Measurements from ENCODE around the gene CALHM1.

Gene CALHM1

GRCh38 chr10:103451091-103451813, 7.4 kb downstream of the CALHM1 start:
- Histone ChIP-seq H2BK15ac (ENCODE audit: low read depth, poor library complexity, severe bottlenecking) (peak overlapping the region; percentile 78), H3K4me1 (ENCODE audit: control insufficient read depth, insufficient read depth, low read depth, low read length) (peaks cover 16% of the 10 kb centered on the region), H3K36me3 (ENCODE audit: control insufficient read depth in 1 of 2, insufficient read depth in 2 of 2, low read depth in 1 of 2, low read length in 2 of 2) (peaks cover 30 to 36% of the 10 kb centered on the region in 2 experiments), H2AFZ (ENCODE audit: low read depth, low read length) (no peak overlapping the region), H3K4ac (ENCODE audit: low read depth in 1 of 2, low read length in 2 of 2) (peak overlapping the region in 1 of 2 experiments; percentile 24), H3K4me3 (ENCODE audit: insufficient read depth in 1 of 2, low read depth in 1 of 2, low read length in 2 of 2) (peak overlapping the region; percentile 46 to 98), H3K9ac (ENCODE audit: low read length) (peak overlapping the region; percentile 95), H4K91ac (ENCODE audit: low read length) (peak overlapping the region; percentile 94), H3K27me3 (ENCODE audit: control insufficient read depth in 1 of 2, insufficient read depth in 1 of 2, low read length in 2 of 2) (no peaks in the 10 kb centered on the region), H2BK120ac (ENCODE audit: low read depth, low read length) (no peak overlapping the region), H4K8ac (ENCODE audit: low read length) (peak overlapping the region; percentile 83), H2BK12ac (ENCODE audit: low read length in 2 of 2) (peak overlapping the region; percentile 7 to 57), H3K9me3 (ENCODE audit: control insufficient read depth, low read length) (no peaks in the 10 kb centered on the region), H3K79me1 (replicated peaks; ENCODE audit: low read length, poor library complexity, severe bottlenecking) (peaks cover 7% of the 10 kb centered on the region), H2BK5ac (ENCODE audit: low read depth, low read length, poor library complexity, severe bottlenecking) (no peak overlapping the region), H3K23ac (ENCODE audit: low read length in 2 of 2) (no peak overlapping the region), H2AK5ac (ENCODE audit: low read length, severe bottlenecking) (no peak overlapping the region), H3K14ac (ENCODE audit: low read length in 2 of 2) (no peak overlapping the region), H3K4me2 (ENCODE audit: low read length, poor library complexity, severe bottlenecking) (peak overlapping the region; percentile 71), H3K27ac (ENCODE audit: low read length, poor library complexity, severe bottlenecking) (no peak overlapping the region), H3K18ac (ENCODE audit: low read depth in 1 of 2, low read length in 2 of 2) (peak overlapping the region; percentile 29 to 74)
- WGBS = 63% methylated on average over 13 of the region's 14 CpGs
- DNase-seq = no peak

DNA sequence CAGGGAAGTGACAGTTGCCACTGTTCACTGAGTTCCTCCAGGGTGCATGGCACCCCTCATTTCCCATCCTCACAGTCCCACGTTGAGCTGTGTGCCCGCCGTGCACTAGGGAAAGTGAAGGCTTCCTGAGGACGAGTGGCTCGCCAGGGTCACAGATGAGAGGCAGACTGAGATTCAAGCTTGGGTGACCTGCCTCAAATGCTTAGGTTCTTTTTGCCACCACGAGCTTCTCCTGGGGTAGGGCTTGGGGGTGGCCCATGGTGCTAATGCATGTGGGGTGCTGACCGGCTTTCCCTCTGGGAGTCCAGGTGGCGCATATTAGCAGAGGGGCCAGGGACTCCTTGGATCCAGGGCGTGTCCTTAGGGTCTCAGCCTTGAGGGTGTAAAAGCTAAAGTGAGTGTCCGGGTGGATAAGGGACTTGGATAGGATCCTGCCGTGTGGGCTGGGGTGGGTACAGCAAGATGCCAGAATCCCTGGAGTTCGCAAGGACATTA, 8.5 kb downstream of the CALHM1 start:
- H2AK5ac ChIP-seq (ENCODE audit: low read length, severe bottlenecking) = no peak overlapping the region
- H3K4ac ChIP-seq (ENCODE audit: low read depth in 1 of 2, low read length in 2 of 2) = no peak overlapping the region
- peaks cover 39 to 44% of the 10 kb centered on the region in 2 experiments for H3K36me3 ChIP-seq (ENCODE audit: control insufficient read depth in 1 of 2, insufficient read depth in 2 of 2, low read depth in 1 of 2, low read length in 2 of 2)
- H4K91ac ChIP-seq (ENCODE audit: low read length) = peak overlapping the region; percentile 53
- H2AFZ ChIP-seq (ENCODE audit: low read depth, low read length) = no peak overlapping the region
- WGBS = 98% methylated on average over 12 of the region's 12 CpGs
- no peak overlapping the region for H3K27ac ChIP-seq (ENCODE audit: low read length, poor library complexity, severe bottlenecking)
- no peak overlapping the region for H2BK5ac ChIP-seq (ENCODE audit: low read depth, low read length, poor library complexity, severe bottlenecking)
- peaks cover 16% of the 10 kb centered on the region for H3K4me1 ChIP-seq (ENCODE audit: control insufficient read depth, insufficient read depth, low read depth, low read length)
- no peak overlapping the region for H4K8ac ChIP-seq (ENCODE audit: low read length)
- no peaks in the 10 kb centered on the region for H3K9me3 ChIP-seq (ENCODE audit: control insufficient read depth, low read length)
- H2BK120ac ChIP-seq (ENCODE audit: low read depth, low read length) = no peak overlapping the region
- H2BK15ac ChIP-seq (ENCODE audit: low read depth, poor library complexity, severe bottlenecking) = no peak overlapping the region
- H3K9ac ChIP-seq (ENCODE audit: low read length) = peak overlapping the region; percentile 95
- no peak overlapping the region for H3K23ac ChIP-seq (ENCODE audit: low read length in 2 of 2)
- no peak for DNase-seq
- H3K4me2 ChIP-seq (ENCODE audit: low read length, poor library complexity, severe bottlenecking) = no peak overlapping the region
- no peak overlapping the region for H3K18ac ChIP-seq (ENCODE audit: low read depth in 1 of 2, low read length in 2 of 2)
- peak overlapping the region in 1 of 2 experiments; percentile 98 for H3K4me3 ChIP-seq (ENCODE audit: insufficient read depth in 1 of 2, low read depth in 1 of 2, low read length in 2 of 2)
- peaks cover 8% of the 10 kb centered on the region for H3K79me1 ChIP-seq (replicated peaks; ENCODE audit: low read length, poor library complexity, severe bottlenecking)
- H3K14ac ChIP-seq (ENCODE audit: low read length in 2 of 2) = no peak overlapping the region
- no peaks in the 10 kb centered on the region for H3K27me3 ChIP-seq (ENCODE audit: control insufficient read depth in 1 of 2, insufficient read depth in 1 of 2, low read length in 2 of 2)
- H2BK12ac ChIP-seq (ENCODE audit: low read length in 2 of 2) = no peak overlapping the region

DNA sequence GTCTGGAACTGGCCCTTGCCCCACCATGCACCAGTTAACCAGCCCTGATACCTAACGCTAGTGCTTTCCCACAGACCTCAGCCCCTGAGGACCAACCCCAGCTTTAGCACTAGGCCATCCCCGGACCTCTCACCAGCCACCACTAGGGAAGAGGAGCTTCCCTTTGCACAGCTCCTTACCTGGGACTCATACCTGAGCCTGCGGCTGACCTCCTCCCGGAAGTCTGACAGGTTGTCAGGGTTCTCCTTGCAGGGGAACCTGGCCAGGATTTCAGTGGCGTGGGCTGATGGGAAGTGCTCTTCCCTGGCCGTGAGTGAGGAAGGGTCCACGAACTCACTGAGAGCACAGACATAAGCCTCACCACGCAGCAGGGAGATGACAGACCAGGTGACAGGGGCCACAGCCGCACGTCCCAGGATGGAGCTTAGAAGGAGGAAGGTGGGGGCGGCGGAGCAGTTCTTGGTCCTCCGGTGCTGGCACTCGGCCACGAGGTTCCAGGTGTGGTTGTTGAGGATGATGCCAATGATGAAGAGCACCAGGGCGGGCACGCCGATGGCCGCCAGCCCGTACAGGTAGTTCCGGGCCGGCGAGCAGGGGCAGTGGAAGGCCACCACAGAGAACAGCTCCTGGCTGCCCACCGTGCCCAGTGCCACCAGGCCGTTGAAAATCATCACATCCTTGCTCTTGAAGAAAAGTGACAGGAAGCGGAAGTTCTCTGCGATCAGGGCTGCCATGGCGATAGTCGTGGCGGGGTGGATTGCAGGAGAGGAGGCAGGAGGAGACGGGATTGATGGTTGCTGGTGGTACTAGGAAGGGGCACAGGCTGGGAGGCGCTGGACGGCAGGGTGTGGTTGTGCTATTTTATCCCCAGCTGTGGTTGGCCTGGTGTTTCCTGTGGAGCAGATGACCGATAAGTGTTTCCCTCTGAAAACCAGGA, 9.2 kb downstream of the CALHM1 start:
- Histone ChIP-seq H4K8ac (ENCODE audit: low read length) (no peak overlapping the region), H3K23ac (ENCODE audit: low read length in 2 of 2) (no peak overlapping the region), H2BK5ac (ENCODE audit: low read depth, low read length, poor library complexity, severe bottlenecking) (no peak overlapping the region), H3K14ac (ENCODE audit: low read length in 2 of 2) (no peak overlapping the region), H3K27me3 (ENCODE audit: control insufficient read depth in 1 of 2, insufficient read depth in 1 of 2, low read length in 2 of 2) (no peaks in the 10 kb centered on the region), H2AFZ (ENCODE audit: low read depth, low read length) (no peak overlapping the region), H4K91ac (ENCODE audit: low read length) (peak overlapping the region; percentile 25), H3K36me3 (ENCODE audit: control insufficient read depth in 1 of 2, insufficient read depth in 2 of 2, low read depth in 1 of 2, low read length in 2 of 2) (peaks cover 46 to 51% of the 10 kb centered on the region in 2 experiments), H3K4ac (ENCODE audit: low read depth in 1 of 2, low read length in 2 of 2) (no peak overlapping the region), H2AK5ac (ENCODE audit: low read length, severe bottlenecking) (no peak overlapping the region), H3K79me1 (replicated peaks; ENCODE audit: low read length, poor library complexity, severe bottlenecking) (peaks cover 8% of the 10 kb centered on the region), H3K9ac (ENCODE audit: low read length) (peak overlapping the region; percentile 95), H3K9me3 (ENCODE audit: control insufficient read depth, low read length) (no peaks in the 10 kb centered on the region), H3K18ac (ENCODE audit: low read depth in 1 of 2, low read length in 2 of 2) (peak overlapping the region in 1 of 2 experiments; percentile 30), H3K27ac (ENCODE audit: low read length, poor library complexity, severe bottlenecking) (no peak overlapping the region), H2BK120ac (ENCODE audit: low read depth, low read length) (no peak overlapping the region), H3K4me3 (ENCODE audit: insufficient read depth in 1 of 2, low read depth in 1 of 2, low read length in 2 of 2) (peak overlapping the region; percentile 14 to 98), H3K4me2 (ENCODE audit: low read length, poor library complexity, severe bottlenecking) (no peak overlapping the region), H2BK12ac (ENCODE audit: low read length in 2 of 2) (no peak overlapping the region), H2BK15ac (ENCODE audit: low read depth, poor library complexity, severe bottlenecking) (peak overlapping the region; percentile 54), H3K4me1 (ENCODE audit: control insufficient read depth, insufficient read depth, low read depth, low read length) (peaks cover 16% of the 10 kb centered on the region)
- WGBS = 94% methylated on average over 34 of the region's 34 CpGs
- no peak for DNase-seq

DNA sequence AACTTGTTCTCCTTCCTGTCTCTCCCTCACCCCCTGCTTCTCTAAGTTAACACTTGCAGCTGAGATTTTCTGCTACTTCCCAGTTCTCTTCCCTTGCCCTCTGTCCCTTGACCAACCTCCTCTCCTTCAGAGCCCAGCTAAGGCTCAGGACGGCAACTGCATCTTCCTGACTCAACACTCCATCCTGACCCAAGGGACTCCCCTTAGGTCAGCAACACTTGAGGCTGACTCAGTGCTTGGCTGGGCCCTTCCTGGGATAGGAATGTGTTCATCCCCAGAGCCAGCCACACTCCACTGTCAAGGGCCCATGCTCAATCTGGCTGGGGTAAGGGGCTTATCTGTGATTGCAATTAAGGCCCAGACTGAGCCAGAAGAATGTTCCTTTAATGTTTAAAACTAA, 10.0 kb downstream of the CALHM1 start:
- 0% methylated on average over 1 of the region's 1 CpG for WGBS
- Histone ChIP-seq H2BK12ac (ENCODE audit: low read length in 2 of 2) (no peak overlapping the region), H3K9ac (ENCODE audit: low read length) (peak overlapping the region; percentile 95), H3K18ac (ENCODE audit: low read depth in 1 of 2, low read length in 2 of 2) (no peak overlapping the region), H2BK120ac (ENCODE audit: low read depth, low read length) (no peak overlapping the region), H3K14ac (ENCODE audit: low read length in 2 of 2) (no peak overlapping the region), H3K27ac (ENCODE audit: low read length, poor library complexity, severe bottlenecking) (no peak overlapping the region), H2BK15ac (ENCODE audit: low read depth, poor library complexity, severe bottlenecking) (no peak overlapping the region), H3K9me3 (ENCODE audit: control insufficient read depth, low read length) (no peaks in the 10 kb centered on the region), H2BK5ac (ENCODE audit: low read depth, low read length, poor library complexity, severe bottlenecking) (no peak overlapping the region), H3K23ac (ENCODE audit: low read length in 2 of 2) (no peak overlapping the region), H4K8ac (ENCODE audit: low read length) (no peak overlapping the region), H2AFZ (ENCODE audit: low read depth, low read length) (no peak overlapping the region), H3K4ac (ENCODE audit: low read depth in 1 of 2, low read length in 2 of 2) (no peak overlapping the region), H2AK5ac (ENCODE audit: low read length, severe bottlenecking) (no peak overlapping the region), H3K4me2 (ENCODE audit: low read length, poor library complexity, severe bottlenecking) (no peak overlapping the region), H3K36me3 (ENCODE audit: control insufficient read depth in 1 of 2, insufficient read depth in 2 of 2, low read depth in 1 of 2, low read length in 2 of 2) (peaks cover 53 to 59% of the 10 kb centered on the region in 2 experiments), H4K91ac (ENCODE audit: low read length) (no peak overlapping the region), H3K79me1 (replicated peaks; ENCODE audit: low read length, poor library complexity, severe bottlenecking) (peaks cover 8% of the 10 kb centered on the region), H3K27me3 (ENCODE audit: control insufficient read depth in 1 of 2, insufficient read depth in 1 of 2, low read length in 2 of 2) (no peaks in the 10 kb centered on the region), H3K4me1 (ENCODE audit: control insufficient read depth, insufficient read depth, low read depth, low read length) (peaks cover 16% of the 10 kb centered on the region), H3K4me3 (ENCODE audit: insufficient read depth in 1 of 2, low read depth in 1 of 2, low read length in 2 of 2) (peak overlapping the region in 1 of 2 experiments; percentile 98)
- peak; percentile 90 for DNase-seq
